GM19324 (cell line): ENCODE measurements around the gene TUBA1C.

Experiments used
- ATAC-seq: cut with Tn5 transposase; IDR thresholded peaks from one replicate; pipeline ENCODE4 v1.9.1; 2021; ENCODE audit warnings: mild to moderate bottlenecking, moderate library complexity; ENCODE audit not compliant: unreplicated experiment, low FRiP score

TUBA1C gene

GRCh38 chr12:49264873-49265792 lies at the start of gene TUBA1C:
TUBA1C (plus strand) TSS chr12:49265082; CDS start chr12:49265182, 100 bp downstream.
- ATAC-seq: peak; percentile 94

- ATAC-seq: no peak
Measured at GRCh38 chr12:49219417-49220026, 45.4 kb upstream of the TUBA1C start.

- no peak for ATAC-seq
Measured at GRCh38 chr12:49220972-49221371, 43.9 kb upstream of the TUBA1C start.

GRCh38 chr12:49223122-49223521 lies 41.8 kb upstream of the TUBA1C start:
- ATAC-seq: no peak

GRCh38 chr12:49223590-49224369 lies 41.1 kb upstream of the TUBA1C start:
- ATAC-seq: no peak

GRCh38 chr12:49225576-49226166 lies 39.2 kb upstream of the TUBA1C start:
- no peak for ATAC-seq

GRCh38 chr12:49227713-49228112 lies 37.2 kb upstream of the TUBA1C start:
- ATAC-seq: no peak

- no peak for ATAC-seq
Measured at GRCh38 chr12:49228653-49229052, 36.2 kb upstream of the TUBA1C start.

- ATAC-seq: no peak
Measured at GRCh38 chr12:49230176-49230804, 34.6 kb upstream of the TUBA1C start.

- no peak for ATAC-seq
Measured at GRCh38 chr12:49230805-49231194, 34.1 kb upstream of the TUBA1C start.

- no peak for ATAC-seq
Measured at GRCh38 chr12:49231878-49232655, 32.8 kb upstream of the TUBA1C start.

- no peak for ATAC-seq
Measured at GRCh38 chr12:49232940-49233841, 31.7 kb upstream of the TUBA1C start.

- ATAC-seq: no peak
Measured at GRCh38 chr12:49233842-49234526, 30.9 kb upstream of the TUBA1C start.

- ATAC-seq: no peak
Measured at GRCh38 chr12:49236423-49236822, 28.5 kb upstream of the TUBA1C start.

GRCh38 chr12:49243631-49244030 lies 21.3 kb upstream of the TUBA1C start:
- no peak for ATAC-seq

- ATAC-seq: no peak
Measured at GRCh38 chr12:49244176-49244575, 20.7 kb upstream of the TUBA1C start.

GRCh38 chr12:49251357-49251756 lies 13.5 kb upstream of the TUBA1C start:
- no peak for ATAC-seq
